22Rv1 (cell line): ENCODE results near the gene ZBTB20.

Experiments used
- CTCF ChIP-seq: fragments of 450-650 bp; IDR thresholded peaks from 2 replicates; pipeline ENCODE4 v1.5.1; 2017; ENCODE audit warnings: mild to moderate bottlenecking
- ZFX ChIP-seq: fragments of 450-650 bp; IDR thresholded peaks from 2 replicates; pipeline ENCODE4 v1.6.1; 2017; ENCODE audit warnings: antibody characterized with exemption, borderline replicate concordance

DNA sequence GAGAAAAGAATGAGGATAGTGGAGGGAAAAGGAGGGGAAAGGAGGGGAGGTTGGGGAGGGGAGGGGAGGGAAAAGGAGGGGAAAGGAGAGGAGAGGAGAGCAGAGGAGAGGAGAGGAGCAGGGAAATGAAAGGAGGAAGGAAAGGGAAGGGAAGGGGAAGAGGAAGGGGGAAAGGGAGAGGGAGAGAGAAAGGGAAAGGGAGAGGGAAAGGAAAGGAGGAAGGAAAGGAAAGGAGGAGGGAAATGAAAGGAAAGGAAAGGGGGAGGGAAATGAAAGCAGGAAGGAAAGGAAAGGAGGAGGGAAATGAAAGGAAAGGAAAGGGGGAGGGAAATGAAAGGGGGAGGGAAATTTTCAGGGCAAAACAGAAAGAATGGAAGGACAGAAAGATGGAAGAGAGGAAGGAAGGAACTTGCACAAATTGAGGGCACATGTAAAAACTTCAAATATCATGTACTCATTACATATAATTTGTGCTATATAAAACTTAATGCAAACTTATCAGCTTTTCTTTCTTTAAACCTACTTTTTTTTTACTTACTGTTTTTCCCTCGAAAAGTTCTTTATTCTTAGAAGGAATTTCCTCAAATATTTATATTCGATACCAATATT lies 148.0 kb downstream of the ZBTB20 start:
- TF ChIP-seq CTCF = no peak
- TF ChIP-seq ZFX = no peak
